GM19395 (cell line): ENCODE results near the gene VTN.

ENCODE experiments used
- ATAC-seq: cut with Tn5 transposase; IDR thresholded peaks from one replicate; pipeline ENCODE4 v1.9.1; 2021; ENCODE audit warnings: mild to moderate bottlenecking, moderate library complexity; ENCODE audit not compliant: unreplicated experiment

The VTN gene

GRCh38 chr17:28369684-28370034, 448 bp downstream of the VTN start:
- ATAC-seq = no peak

- no peak for ATAC-seq
Measured at GRCh38 chr17:28368915-28369683, 1.0 kb downstream of the VTN start.

GRCh38 chr17:28368306-28368831, 1.7 kb downstream of the VTN start:
- ATAC-seq = no peak

- no peak for ATAC-seq
Measured at GRCh38 chr17:28367641-28368305, 2.3 kb downstream of the VTN start.

GRCh38 chr17:28366605-28367004, 3.5 kb downstream of the VTN start:
- ATAC-seq = no peak

- ATAC-seq = no peak
Measured at GRCh38 chr17:28365487-28365886, 4.6 kb downstream of the VTN start.

GRCh38 chr17:28364665-28365363, 5.3 kb downstream of the VTN start, which contains the start of gene SEBOX:
TSS of gene SEBOX (minus strand) at chr17:28365199. CDS start at chr17:28365151, 48 bp downstream.
- no peak for ATAC-seq

GRCh38 chr17:28363776-28364650, 6.1 kb downstream of the VTN start:
- no peak for ATAC-seq

GRCh38 chr17:28363186-28363585, 6.9 kb downstream of the VTN start:
- ATAC-seq = no peak

GRCh38 chr17:28357901-28358197, 12.3 kb downstream of the VTN start:
- ATAC-seq = no peak

GRCh38 chr17:28357061-28357900, 12.8 kb downstream of the VTN start, which contains the start of gene POLDIP2:
TSS of gene POLDIP2 (minus strand) at chr17:28357527. CDS start at chr17:28357448, 79 bp downstream.
- peak; percentile 93 for ATAC-seq

GRCh38 chr17:28350271-28350670, 19.8 kb downstream of the VTN start:
- no peak for ATAC-seq

- ATAC-seq = no peak
Measured at GRCh38 chr17:28348979-28349378, 21.1 kb downstream of the VTN start.

GRCh38 chr17:28347261-28347891, 22.7 kb downstream of the VTN start:
- no peak for ATAC-seq

- no peak for ATAC-seq
Measured at GRCh38 chr17:28346746-28347246, 23.3 kb downstream of the VTN start.

- ATAC-seq = no peak
Measured at GRCh38 chr17:28346199-28346580, 23.9 kb downstream of the VTN start.

GRCh38 chr17:28345419-28346198, 24.5 kb downstream of the VTN start:
- no peak for ATAC-seq

- no peak for ATAC-seq
Measured at GRCh38 chr17:28344435-28344901, 25.6 kb downstream of the VTN start.
